Neural crest cell (in vitro differentiated cells): Measurements from ENCODE around the gene FCHO1. TPM values are rescaled to one million over a fixed set of nuclear protein-coding genes. Genes with fewer than 3 reads are reported as not detected.

ENCODE experiments used
- DNase-seq: peaks from one replicate; pipeline ENCODE4 v3.0.0; 2021; ENCODE audit warnings: low read depth, mixed read lengths, low spot score
- H3K27ac Mint-ChIP-seq: one replicate; pipeline ENCODE4 v1.8.0; 2021; ENCODE audit warnings: mild to moderate bottlenecking, mixed read lengths; ENCODE audit not compliant: unreplicated experiment
- H3K27me3 Mint-ChIP-seq: 2 replicates; pipeline ENCODE4 v1.8.0; 2021; ENCODE audit warnings: low read depth, mild to moderate bottlenecking, mixed read lengths
- H3K36me3 Mint-ChIP-seq: 2 replicates; pipeline ENCODE4 v1.8.0; 2021; ENCODE audit warnings: low read depth, mild to moderate bottlenecking, mixed read lengths
- H3K4me1 Mint-ChIP-seq: 2 replicates; pipeline ENCODE4 v1.8.0; 2021; ENCODE audit warnings: mixed read lengths
- H3K4me3 Mint-ChIP-seq: one replicate; pipeline ENCODE4 v1.8.0; 2021; ENCODE audit warnings: mild to moderate bottlenecking, mixed read lengths
- H3K9me3 Mint-ChIP-seq: 2 replicates; pipeline ENCODE4 v1.8.0; 2021; ENCODE audit warnings: mixed read lengths
- total RNA-seq: library from RNA; stranded (reverse); gene quantifications from 2 replicates; pipeline ENCODE4 v1.2.1, GENCODE V29; 2021
- TF ChIP-seq, protein P1 (sequence below): fragments of 200-600 bp; sonication (generic); conservative IDR thresholded peaks from 2 replicates; pipeline ENCODE4 v1.5.0; 2021; ENCODE audit warnings: antibody characterized with exemption, mild to moderate bottlenecking

Gene FCHO1
- total RNA-seq, 1 donor from 2014 or later = 12.2 TPM

DNA sequence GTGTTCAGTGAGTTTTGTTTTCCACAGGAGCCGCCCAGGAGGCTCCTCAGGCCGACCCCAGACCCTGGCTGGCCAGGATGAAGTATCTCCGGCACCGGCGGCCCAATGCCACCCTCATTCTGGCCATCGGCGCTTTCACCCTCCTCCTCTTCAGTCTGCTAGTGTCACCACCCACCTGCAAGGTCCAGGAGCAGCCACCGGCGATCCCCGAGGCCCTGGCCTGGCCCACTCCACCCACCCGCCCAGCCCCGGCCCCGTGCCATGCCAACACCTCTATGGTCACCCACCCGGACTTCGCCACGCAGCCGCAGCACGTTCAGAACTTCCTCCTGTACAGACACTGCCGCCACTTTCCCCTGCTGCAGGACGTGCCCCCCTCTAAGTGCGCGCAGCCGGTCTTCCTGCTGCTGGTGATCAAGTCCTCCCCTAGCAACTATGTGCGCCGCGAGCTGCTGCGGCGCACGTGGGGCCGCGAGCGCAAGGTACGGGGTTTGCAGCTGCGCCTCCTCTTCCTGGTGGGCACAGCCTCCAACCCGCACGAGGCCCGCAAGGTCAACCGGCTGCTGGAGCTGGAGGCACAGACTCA lies 56.5 kb downstream of the FCHO1 start:
- Mint-ChIP-seq H3K4me3 (no peak overlapping the region), H3K36me3 (no peaks in the 10 kb centered on the region), H3K27me3 (peaks cover 32% of the 10 kb centered on the region), H3K4me1 (no peaks in the 10 kb centered on the region), H3K27ac (no peak overlapping the region), H3K9me3 (no peaks in the 10 kb centered on the region)
- no peak for DNase-seq
- TF ChIP-seq, protein P1, sequence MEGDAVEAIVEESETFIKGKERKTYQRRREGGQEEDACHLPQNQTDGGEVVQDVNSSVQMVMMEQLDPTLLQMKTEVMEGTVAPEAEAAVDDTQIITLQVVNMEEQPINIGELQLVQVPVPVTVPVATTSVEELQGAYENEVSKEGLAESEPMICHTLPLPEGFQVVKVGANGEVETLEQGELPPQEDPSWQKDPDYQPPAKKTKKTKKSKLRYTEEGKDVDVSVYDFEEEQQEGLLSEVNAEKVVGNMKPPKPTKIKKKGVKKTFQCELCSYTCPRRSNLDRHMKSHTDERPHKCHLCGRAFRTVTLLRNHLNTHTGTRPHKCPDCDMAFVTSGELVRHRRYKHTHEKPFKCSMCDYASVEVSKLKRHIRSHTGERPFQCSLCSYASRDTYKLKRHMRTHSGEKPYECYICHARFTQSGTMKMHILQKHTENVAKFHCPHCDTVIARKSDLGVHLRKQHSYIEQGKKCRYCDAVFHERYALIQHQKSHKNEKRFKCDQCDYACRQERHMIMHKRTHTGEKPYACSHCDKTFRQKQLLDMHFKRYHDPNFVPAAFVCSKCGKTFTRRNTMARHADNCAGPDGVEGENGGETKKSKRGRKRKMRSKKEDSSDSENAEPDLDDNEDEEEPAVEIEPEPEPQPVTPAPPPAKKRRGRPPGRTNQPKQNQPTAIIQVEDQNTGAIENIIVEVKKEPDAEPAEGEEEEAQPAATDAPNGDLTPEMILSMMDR = no peak

DNA sequence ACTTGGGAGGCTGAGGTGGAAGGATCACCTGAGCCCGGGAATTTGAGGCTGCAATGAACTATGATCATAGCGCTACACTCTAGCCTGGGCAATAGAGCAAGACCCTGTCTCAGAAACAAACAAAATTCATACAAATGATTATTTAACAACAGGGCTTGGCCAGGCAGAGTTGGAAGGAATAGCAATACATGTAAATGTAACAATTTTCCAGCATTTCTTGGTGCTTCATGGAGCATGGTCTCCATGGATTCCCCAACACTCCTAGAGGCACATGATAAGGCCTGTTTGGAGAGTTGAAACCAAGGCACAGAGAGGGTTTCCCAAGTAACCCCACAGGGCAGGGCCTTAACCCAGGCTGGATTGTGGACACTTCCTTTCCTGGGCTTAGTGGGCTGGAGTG lies 59.8 kb downstream of the FCHO1 start:
- TF ChIP-seq, protein P1 = no peak
- no peak for DNase-seq
- H3K27me3 Mint-ChIP-seq = peaks cover 10% of the 10 kb centered on the region
- H3K9me3 Mint-ChIP-seq = no peaks in the 10 kb centered on the region
- no peaks in the 10 kb centered on the region for H3K36me3 Mint-ChIP-seq
- no peak overlapping the region for H3K27ac Mint-ChIP-seq
- H3K4me1 Mint-ChIP-seq = no peaks in the 10 kb centered on the region
- no peak overlapping the region for H3K4me3 Mint-ChIP-seq

DNA sequence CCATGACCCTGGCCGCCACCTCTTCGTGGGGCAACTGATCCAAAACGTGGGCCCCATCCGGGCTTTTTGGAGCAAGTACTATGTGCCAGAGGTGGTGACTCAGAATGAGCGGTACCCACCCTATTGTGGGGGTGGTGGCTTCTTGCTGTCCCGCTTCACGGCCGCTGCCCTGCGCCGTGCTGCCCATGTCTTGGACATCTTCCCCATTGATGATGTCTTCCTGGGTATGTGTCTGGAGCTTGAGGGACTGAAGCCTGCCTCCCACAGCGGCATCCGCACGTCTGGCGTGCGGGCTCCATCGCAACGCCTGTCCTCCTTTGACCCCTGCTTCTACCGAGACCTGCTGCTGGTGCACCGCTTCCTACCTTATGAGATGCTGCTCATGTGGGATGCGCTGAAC lies 60.4 kb downstream of the FCHO1 start:
- Mint-ChIP-seq H3K4me1 (no peaks in the 10 kb centered on the region), H3K27ac (no peak overlapping the region), H3K36me3 (no peaks in the 10 kb centered on the region), H3K27me3 (peaks cover 10% of the 10 kb centered on the region), H3K4me3 (no peak overlapping the region), H3K9me3 (no peaks in the 10 kb centered on the region)
- DNase-seq = no peak
- TF ChIP-seq, protein P1 = no peak

DNA sequence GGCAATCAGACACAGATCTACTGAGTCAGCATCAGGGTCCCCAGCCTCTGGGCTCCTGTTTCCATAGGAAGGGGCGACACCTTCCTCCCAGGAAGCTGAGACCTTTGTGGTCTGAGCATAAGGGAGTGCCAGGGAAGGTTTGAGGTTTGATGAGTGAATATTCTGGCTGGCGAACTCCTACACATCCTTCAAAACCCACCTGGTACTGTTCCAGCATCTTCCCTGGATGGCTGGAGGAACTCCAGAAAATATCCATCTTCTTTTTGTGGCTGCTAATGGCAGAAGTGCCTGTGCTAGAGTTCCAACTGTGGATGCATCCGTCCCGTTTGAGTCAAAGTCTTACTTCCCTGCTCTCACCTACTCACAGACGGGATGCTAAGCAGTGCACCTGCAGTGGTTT lies 60.8 kb downstream of the FCHO1 start:
- no peak overlapping the region for H3K4me3 Mint-ChIP-seq
- no peaks in the 10 kb centered on the region for H3K4me1 Mint-ChIP-seq
- H3K27ac Mint-ChIP-seq = no peak overlapping the region
- no peaks in the 10 kb centered on the region for H3K9me3 Mint-ChIP-seq
- no peak for DNase-seq
- no peaks in the 10 kb centered on the region for H3K36me3 Mint-ChIP-seq
- H3K27me3 Mint-ChIP-seq = peaks cover 10% of the 10 kb centered on the region
- TF ChIP-seq, protein P1 = no peak

DNA sequence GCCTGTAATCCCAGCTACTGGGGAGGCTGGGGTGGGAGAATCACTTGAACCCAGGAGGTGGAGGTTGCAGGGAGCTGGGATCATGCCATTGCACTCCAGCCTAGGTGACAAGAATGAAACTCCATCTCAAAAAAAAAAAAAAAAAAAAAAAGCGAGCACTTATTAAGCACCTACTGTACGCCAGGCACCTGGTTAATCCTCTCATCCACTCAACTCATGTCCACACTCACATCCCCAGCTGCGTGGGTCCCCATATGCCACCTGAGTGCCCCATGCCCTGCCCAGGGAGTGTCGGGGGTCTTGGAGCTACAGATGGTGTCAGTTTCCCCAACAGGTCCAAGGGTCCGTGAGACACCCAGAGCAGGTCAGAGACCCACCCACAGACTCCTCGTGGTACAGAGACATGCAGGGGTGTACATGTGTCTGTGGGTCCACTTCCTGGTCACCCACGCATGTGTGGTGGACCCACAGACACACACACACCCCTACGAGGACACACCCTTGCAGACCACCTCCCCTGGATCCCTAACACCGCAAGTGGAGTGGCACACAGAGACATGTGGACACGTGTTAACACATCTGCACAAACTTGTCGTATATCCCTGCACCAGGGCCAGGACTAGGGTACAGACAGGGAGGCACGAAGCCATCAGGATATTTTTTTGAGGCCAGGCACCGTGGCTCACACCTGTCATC lies 66.5 kb downstream of the FCHO1 start:
- H3K27me3 Mint-ChIP-seq = no peaks in the 10 kb centered on the region
- no peak overlapping the region for H3K27ac Mint-ChIP-seq
- H3K4me3 Mint-ChIP-seq = no peak overlapping the region
- H3K36me3 Mint-ChIP-seq = no peaks in the 10 kb centered on the region
- H3K9me3 Mint-ChIP-seq = no peaks in the 10 kb centered on the region
- TF ChIP-seq, protein P1 = no peak
- no peak for DNase-seq
- no peaks in the 10 kb centered on the region for H3K4me1 Mint-ChIP-seq
